Adrenal gland (tissue), 5 donors: Measurements from ENCODE around the gene FOXO3.

ENCODE experiments used
- CTCF ChIP-seq, 6 experiments: fragments of 450-650 bp in 4 of 6; fragments of 200-600 bp in 2 of 6; sonication (generic) in 1 of 6; IDR thresholded peaks; 1 replicate in 5 of 6; 2 replicates in 1 of 6; pipeline versions ENCODE4 v1.5.1 to v1.8.0; 2016 to 2021; ENCODE audit warnings: antibody characterized with exemption in 6 of 6, mild to moderate bottlenecking in 2 of 6, moderate library complexity in 1 of 6
- POLR2A ChIP-seq, 2 donors: fragments of 450-650 bp; IDR thresholded peaks; one replicate each; pipeline ENCODE4 v1.6.1; 2017; ENCODE audit warnings: antibody characterized with exemption in 2 of 2, mild to moderate bottlenecking in 2 of 2, moderate library complexity in 1 of 2
- donor health status: DM: no; HTN: no; CAD: no.

GRCh38 chr6:108687921-108688320, 127.2 kb downstream of the FOXO3 start:
- no peak for TF ChIP-seq CTCF (IDR thresholded peaks at IDR 0.05)
- no peak for TF ChIP-seq POLR2A (IDR thresholded peaks at IDR 0.05)
